Activated CD8-positive, alpha-beta T cell treated with anti-CD3 and anti-CD28 coated beads, Interleukin-2, amount 10 ng/mL, durations not matched to agents 7 days and 5 days (primary cell): Measurements from ENCODE around the gene FAM234B. TPM values are rescaled to one million over a fixed set of nuclear protein-coding genes. Genes with fewer than 3 reads are reported as not detected.

Source experiments
- ATAC-seq: fragments of 150-1000 bp; cut with Tn5 transposase; one replicate; pipeline ENCODE4 v1.10.0; 2021; ENCODE audit warnings: moderate library complexity
- CTCF ChIA-PET: fragments of 350-600 bp; sonication (Branson Sonifier 250); formaldehyde crosslinking; loops from one replicate; lab custom pipeline; 2021; ENCODE audit warnings: antibody characterized with exemption; lab: Charles Lee
- POLR2A ChIA-PET: fragments of 350-600 bp; sonication (Branson Sonifier 250); formaldehyde crosslinking; loops from one replicate; lab custom pipeline; 2021; ENCODE audit warnings: antibody characterized with exemption; lab: Charles Lee
- DNase-seq: peaks from one replicate; pipeline ENCODE4 v3.0.0-alpha.2; 2020
- H3K27ac Mint-ChIP-seq: one replicate; pipeline ENCODE4 v1.8.0; 2021; ENCODE audit warnings: mild to moderate bottlenecking, mixed read lengths
- H3K27me3 Mint-ChIP-seq: one replicate; pipeline ENCODE4 v1.8.0; 2021; ENCODE audit warnings: low read depth, mixed read lengths
- H3K36me3 Mint-ChIP-seq: one replicate; pipeline ENCODE4 v1.8.0; 2021; ENCODE audit warnings: low read depth, mixed read lengths
- H3K4me1 Mint-ChIP-seq: one replicate; pipeline ENCODE4 v1.8.0; 2021; ENCODE audit warnings: low read depth, mixed read lengths
- H3K4me3 Mint-ChIP-seq: one replicate; pipeline ENCODE4 v1.8.0; 2021; ENCODE audit warnings: mild to moderate bottlenecking, mixed read lengths
- H3K9me3 Mint-ChIP-seq: one replicate; pipeline ENCODE4 v1.8.0; 2022; ENCODE audit warnings: mixed read lengths; ENCODE audit not compliant: insufficient read depth
- total RNA-seq, 2 experiments: library from RNA; stranded (reverse); gene quantifications; one replicate each; pipeline ENCODE4 v1.2.3, GENCODE V29; 2021

FAM234B gene, protein sequence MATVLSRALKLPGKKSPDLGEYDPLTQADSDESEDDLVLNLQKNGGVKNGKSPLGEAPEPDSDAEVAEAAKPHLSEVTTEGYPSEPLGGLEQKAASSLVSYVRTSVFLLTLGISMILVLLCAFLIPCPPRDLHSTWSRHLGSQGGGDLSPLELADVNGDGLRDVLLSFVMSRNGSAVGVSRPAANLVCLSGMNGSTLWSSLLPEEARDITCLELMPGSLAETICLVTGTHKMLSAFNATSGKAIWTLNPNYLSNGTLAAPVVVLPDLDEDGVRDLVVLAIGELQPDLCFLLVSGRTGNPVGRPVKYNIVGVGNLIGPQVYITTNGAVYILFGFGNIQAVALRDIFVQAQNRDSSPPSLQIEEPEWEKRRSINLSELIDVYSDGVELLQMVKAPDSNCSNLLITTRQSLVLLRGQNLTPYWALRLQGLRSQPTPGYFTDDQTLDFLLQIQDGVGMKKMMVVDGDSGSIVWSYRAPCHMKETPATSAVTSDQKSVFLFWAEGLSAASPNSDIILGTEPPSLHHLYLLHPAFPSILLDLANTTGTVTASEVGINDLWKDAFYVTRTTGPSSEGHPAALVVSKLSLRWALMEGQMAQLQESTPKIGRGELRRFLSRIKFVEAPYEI
- 1 to 10 TPM; 4.2 to 4.3 TPM for total RNA-seq

GRCh38 chr12:13044002-13044905 is at the start of gene FAM234B:
TSS of gene FAM234B (plus strand) at chr12:13044381. CDS start at chr12:13044404, 23 bp downstream.
- ChIA-PET POLR2A (interaction anchor here (1.7 kb wide), 1 partner anchor 58 kb away, joined by 6 read pairs; no protein-coding TSS in a partner anchor), CTCF (interaction anchor here (1.2 to 3.8 kb wide), 5 partner anchors 47 to 168 kb away, joined by 3 to 36 read pairs (median 4); no protein-coding TSS in a partner anchor)
- ATAC-seq (peak; percentile 99), DNase-seq (peak; percentile 75)
- H3K27ac Mint-ChIP-seq = peak within 1 kb of the TSS; percentile 48
- peaks cover 20% of the 10 kb centered on the region for H3K27me3 Mint-ChIP-seq
- no peaks in the 10 kb centered on the region for H3K36me3 Mint-ChIP-seq
- H3K4me3 Mint-ChIP-seq = peak within 1 kb of the TSS; percentile 78
- no peaks in the 10 kb centered on the region for H3K9me3 Mint-ChIP-seq
- peaks cover 13% of the 10 kb centered on the region for H3K4me1 Mint-ChIP-seq

- no peak for DNase-seq
- Mint-ChIP-seq H3K27ac (no peak overlapping the region), H3K4me3 (no peak overlapping the region), H3K9me3 (no peaks in the 10 kb centered on the region), H3K27me3 (no peaks in the 10 kb centered on the region), H3K4me1 (peaks cover 27% of the 10 kb centered on the region), H3K36me3 (no peaks in the 10 kb centered on the region)
- ChIA-PET CTCF (interaction anchor here (0.9 kb wide), 1 partner anchor 9 kb away, joined by 4 read pairs; no protein-coding TSS in a partner anchor), POLR2A (no interaction called here)
- ATAC-seq = no peak
Observed at GRCh38 chr12:12995088-12995487, 49.1 kb upstream of the FAM234B start.

- no peak overlapping the region for H3K4me3 Mint-ChIP-seq
- no peaks in the 10 kb centered on the region for H3K27me3 Mint-ChIP-seq
- H3K27ac Mint-ChIP-seq = no peak overlapping the region
- DNase-seq (no peak), ATAC-seq (no peak)
- POLR2A ChIA-PET = no interaction called here
- no peaks in the 10 kb centered on the region for H3K9me3 Mint-ChIP-seq
- H3K4me1 Mint-ChIP-seq = peaks cover 32% of the 10 kb centered on the region
- no peaks in the 10 kb centered on the region for H3K36me3 Mint-ChIP-seq
- CTCF ChIA-PET = interaction anchor here (1.1 to 2.0 kb wide), 2 partner anchors 81 to 209 kb away, joined by 3 to 7 read pairs; no protein-coding TSS in a partner anchor
Observed at GRCh38 chr12:12996209-12996608, 48.0 kb upstream of the FAM234B start.

DNA sequence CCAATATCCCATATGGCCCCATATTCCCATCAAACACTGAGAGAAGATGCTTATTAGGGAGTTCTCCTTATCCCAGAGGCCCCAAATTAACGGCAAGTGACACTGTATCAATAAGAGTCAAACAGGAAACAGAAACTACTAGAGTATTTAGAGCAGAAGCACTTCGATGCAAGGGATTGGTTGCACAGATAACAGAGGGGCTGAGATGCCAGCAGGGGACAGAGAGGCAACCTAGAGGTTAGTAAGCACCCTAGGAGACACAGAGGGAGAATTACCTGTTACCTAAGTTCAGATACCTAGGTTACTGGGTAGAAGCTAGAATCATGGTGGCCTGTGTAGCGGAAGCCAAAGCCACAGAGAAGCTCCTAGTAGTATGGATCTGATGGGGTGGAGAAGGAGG is 47.0 kb upstream of the FAM234B start:
- ChIA-PET POLR2A (no interaction called here), CTCF (interaction anchor here (0.6 to 2.0 kb wide), 5 partner anchors 11 to 210 kb away, joined by 3 to 7 read pairs (median 3); no protein-coding TSS in a partner anchor)
- H3K27me3 Mint-ChIP-seq = peaks cover 5% of the 10 kb centered on the region
- H3K9me3 Mint-ChIP-seq = no peaks in the 10 kb centered on the region
- H3K4me1 Mint-ChIP-seq = peaks cover 37% of the 10 kb centered on the region
- H3K27ac Mint-ChIP-seq = no peak overlapping the region
- H3K4me3 Mint-ChIP-seq = no peak overlapping the region
- no peaks in the 10 kb centered on the region for H3K36me3 Mint-ChIP-seq
- DNase-seq (no peak), ATAC-seq (no peak)

DNA sequence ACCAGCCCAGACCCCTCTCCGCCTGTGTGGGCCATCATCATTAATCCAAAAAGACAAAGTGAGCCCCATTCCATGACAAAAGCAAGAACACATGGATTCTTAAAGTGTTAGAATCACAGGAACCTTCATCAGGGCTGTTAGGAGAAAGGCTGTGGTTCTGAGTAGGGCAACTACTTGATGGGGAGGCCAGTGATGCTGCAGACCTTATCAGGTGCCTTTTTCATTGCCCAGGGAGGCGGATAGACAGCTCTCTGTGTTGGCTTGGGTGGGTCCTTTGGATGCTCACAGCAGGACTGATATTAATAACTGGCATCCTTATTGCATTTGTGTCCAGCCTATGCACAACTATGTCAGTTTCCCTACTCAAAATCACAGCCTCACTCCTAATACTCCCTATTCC is 46.4 kb upstream of the FAM234B start:
- ChIA-PET CTCF (interaction anchor here (1.1 to 2.0 kb wide), 4 partner anchors 12 to 211 kb away, joined by 3 to 7 read pairs (median 4); no protein-coding TSS in a partner anchor), POLR2A (no interaction called here)
- DNase-seq = no peak
- Mint-ChIP-seq H3K27me3 (peaks cover 11% of the 10 kb centered on the region), H3K27ac (no peak overlapping the region), H3K36me3 (no peaks in the 10 kb centered on the region), H3K9me3 (no peaks in the 10 kb centered on the region), H3K4me1 (peaks cover 34% of the 10 kb centered on the region), H3K4me3 (no peak overlapping the region)
- ATAC-seq = no peak

GRCh38 chr12:12998248-12998647 is 45.9 kb upstream of the FAM234B start:
- ChIA-PET POLR2A (interaction anchor here (0.7 kb wide), 1 partner anchor 27 kb away, joined by 3 read pairs; no protein-coding TSS in a partner anchor), CTCF (interaction anchor here (2.0 kb wide), 1 partner anchor 83 kb away, joined by 7 read pairs; no protein-coding TSS in a partner anchor)
- ATAC-seq = no peak

GRCh38 chr12:12999271-12999958 is 44.8 kb upstream of the FAM234B start:
- ChIA-PET CTCF (no interaction called here), POLR2A (no interaction called here)
- Mint-ChIP-seq H3K4me3 (peak overlapping the region; percentile 81), H3K27me3 (peaks cover 27% of the 10 kb centered on the region), H3K27ac (peak overlapping the region; percentile 71), H3K36me3 (no peaks in the 10 kb centered on the region), H3K9me3 (no peaks in the 10 kb centered on the region), H3K4me1 (peaks cover 25% of the 10 kb centered on the region)
- ATAC-seq = no peak
- no peak for DNase-seq

More at GRCh38 chr12:12998248-12998647, 45.9 kb upstream of the FAM234B start:
- Mint-ChIP-seq H3K4me1 (peaks cover 29% of the 10 kb centered on the region), H3K27ac (no peak overlapping the region), H3K36me3 (no peaks in the 10 kb centered on the region), H3K27me3 (peaks cover 16% of the 10 kb centered on the region), H3K4me3 (no peak overlapping the region), H3K9me3 (no peaks in the 10 kb centered on the region)
- no peak for DNase-seq

- Mint-ChIP-seq H3K27me3 (peaks cover 32% of the 10 kb centered on the region), H3K4me1 (peaks cover 25% of the 10 kb centered on the region), H3K4me3 (peak within 1 kb of the TSS; percentile 81), H3K9me3 (no peaks in the 10 kb centered on the region), H3K27ac (peak within 1 kb of the TSS; percentile 71), H3K36me3 (no peaks in the 10 kb centered on the region)
- DNase-seq (peak; percentile 96), ATAC-seq (peak; percentile 92)
- ChIA-PET CTCF (interaction anchor here (1.0 kb wide), 1 partner anchor 212 kb away, joined by 3 read pairs; no protein-coding TSS in a partner anchor), POLR2A (no interaction called here)
Observed at GRCh38 chr12:12999959-13000615, 44.1 kb upstream of the FAM234B start, which contains the start of gene HEBP1. TSS of gene HEBP1 (minus strand) at chr12:13000265. CDS start at chr12:13000114, 151 bp downstream.

- no peaks in the 10 kb centered on the region for H3K36me3 Mint-ChIP-seq
- H3K27ac Mint-ChIP-seq = peak overlapping the region; percentile 63
- peaks cover 25% of the 10 kb centered on the region for H3K4me1 Mint-ChIP-seq
- ChIA-PET CTCF (interaction anchor here (1.0 kb wide), 1 partner anchor 211 kb away, joined by 3 read pairs; no protein-coding TSS in a partner anchor), POLR2A (interaction anchor here (0.9 kb wide), 1 partner anchor 27 kb away, joined by 3 read pairs; no protein-coding TSS in a partner anchor)
- ATAC-seq (peak; percentile 51), DNase-seq (peak; percentile 47)
- peaks cover 36% of the 10 kb centered on the region for H3K27me3 Mint-ChIP-seq
- H3K4me3 Mint-ChIP-seq = peak overlapping the region; percentile 81
- H3K9me3 Mint-ChIP-seq = no peaks in the 10 kb centered on the region
Observed at GRCh38 chr12:13000616-13000924, 43.6 kb upstream of the FAM234B start.
